Measurements from ENCODE around the gene TTLL8. TPM values are rescaled to one million over a fixed set of nuclear protein-coding genes. Genes with fewer than 3 reads are reported as not detected.

Gene TTLL8
- total RNA-seq, 4 donors from 2014 or later: not detected

DNA sequence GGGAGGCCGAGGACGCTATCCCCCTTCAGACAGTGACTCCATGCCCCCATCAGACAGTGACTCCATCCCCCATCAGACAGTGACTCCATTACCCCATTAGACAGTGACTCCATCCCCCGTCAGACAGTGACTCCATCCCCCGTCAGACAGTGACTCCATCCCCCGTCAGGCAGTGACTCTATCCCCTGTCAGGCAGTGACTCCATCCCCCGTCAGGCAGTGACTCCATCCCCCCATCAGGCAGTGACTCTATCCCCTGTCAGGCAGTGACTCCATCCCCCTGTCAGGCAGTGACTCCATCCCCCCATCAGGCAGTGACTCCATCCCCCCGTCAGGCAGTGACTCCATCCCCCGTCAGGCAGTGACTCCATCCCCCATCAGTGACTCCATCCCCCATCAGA, 9.1 kb upstream of the TTLL8 start:
- Histone ChIP-seq H3K36me3 (no peaks in the 10 kb centered on the region), H3K27me3 (peaks cover 15% of the 10 kb centered on the region), H3K27ac (no peak overlapping the region), H3K4me1 (no peaks in the 10 kb centered on the region), H3K9me3 (no peaks in the 10 kb centered on the region), H3K4me3 (no peak overlapping the region)
- no peak for TF ChIP-seq POLR2A (IDR thresholded peaks at IDR 0.05)
- TF ChIP-seq POLR2AphosphoS5 (IDR thresholded peaks at IDR 0.05): no peak
- TF ChIP-seq EP300 (IDR thresholded peaks at IDR 0.05): no peak
- no peak for TF ChIP-seq CTCF (IDR thresholded peaks at IDR 0.05)
- WGBS: 83% methylated on average over 8 of the region's 8 CpGs
- no peak for DNase-seq (ENCODE audit: low spot score in 2 of 2)

DNA sequence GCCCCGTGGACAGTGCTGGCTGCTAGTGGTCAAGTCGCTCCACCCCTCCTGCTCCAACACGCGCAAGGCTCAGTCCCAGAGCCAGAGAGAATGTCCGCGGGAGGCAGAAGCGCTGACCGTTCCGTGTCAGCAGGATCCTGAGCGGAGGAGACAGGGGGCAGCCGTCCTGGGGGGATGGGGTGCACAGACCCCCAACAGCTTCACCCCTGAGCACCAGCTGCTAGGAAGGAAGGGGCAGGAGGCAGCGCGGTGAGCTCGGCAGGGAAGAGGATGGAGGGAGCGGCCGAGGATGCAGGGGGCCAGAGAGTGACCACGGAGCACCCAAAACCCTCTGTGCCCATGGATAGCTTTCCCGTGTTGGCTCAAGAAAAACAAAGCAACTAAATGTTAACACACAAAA, 6.4 kb upstream of the TTLL8 start:
- Histone ChIP-seq H3K4me1 (peaks cover 3% of the 10 kb centered on the region), H3K9me3 (no peaks in the 10 kb centered on the region), H3K4me3 (no peak overlapping the region), H3K36me3 (no peaks in the 10 kb centered on the region), H3K27me3 (peaks cover 31% of the 10 kb centered on the region), H3K27ac (no peak overlapping the region)
- WGBS: 83% methylated on average over 18 of the region's 18 CpGs
- TF ChIP-seq POLR2A (IDR thresholded peaks at IDR 0.05) (no peak), POLR2AphosphoS5 (IDR thresholded peaks at IDR 0.05) (no peak), EP300 (IDR thresholded peaks at IDR 0.05) (no peak), CTCF (IDR thresholded peaks at IDR 0.05) (no peak)
- no peak for DNase-seq (ENCODE audit: low spot score in 2 of 2)

DNA sequence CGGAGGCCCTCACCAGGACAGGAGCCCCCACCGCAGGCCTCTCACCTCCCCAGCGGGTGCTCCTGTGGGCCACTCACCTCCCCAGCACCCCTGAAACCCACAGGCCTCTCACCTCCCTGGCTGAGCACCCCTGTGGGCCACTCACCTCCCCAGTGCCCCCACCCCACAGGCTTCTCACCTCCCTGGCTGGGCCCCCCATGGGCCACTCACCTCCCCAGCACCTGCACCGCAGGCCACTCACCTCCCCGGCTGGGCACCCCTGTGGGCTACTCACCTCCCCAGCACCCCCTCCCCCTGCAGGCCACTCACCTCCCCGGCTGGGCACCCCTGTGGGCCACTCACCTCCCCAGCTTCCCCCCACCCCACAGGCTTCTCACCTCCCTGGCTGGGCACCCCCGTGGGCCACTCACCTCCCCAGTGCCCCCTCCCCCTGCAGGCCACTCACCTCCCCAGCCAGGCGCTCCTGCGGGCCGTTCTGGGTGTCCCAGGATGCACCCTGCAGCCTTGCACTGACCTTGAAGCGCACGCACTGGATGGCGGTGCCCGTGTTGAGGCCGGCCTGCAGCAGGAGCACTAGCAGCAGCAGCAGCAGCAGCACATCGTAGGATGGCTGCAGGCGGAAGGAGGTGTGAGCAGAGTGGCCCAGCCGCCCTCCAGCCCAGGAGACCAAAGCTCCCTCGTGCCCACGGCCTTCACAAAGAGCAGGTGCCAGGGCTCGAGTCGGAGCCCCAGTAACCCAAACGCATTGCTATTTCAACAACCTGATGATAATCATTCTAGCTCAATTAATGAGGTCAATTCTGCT, 5.7 kb upstream of the TTLL8 start:
- H3K27me3 ChIP-seq: peaks cover 38% of the 10 kb centered on the region

GRCh38 chr22:50062509-50063135, 4.5 kb upstream of the TTLL8 start:
- no peaks in the 10 kb centered on the region for H3K36me3 ChIP-seq
- H3K4me3 ChIP-seq: no peak overlapping the region
- whole genome bisulfite sequencing: 94% methylated on average over 16 of the region's 19 CpGs
- peaks cover 15% of the 10 kb centered on the region for H3K4me1 ChIP-seq
- no peak overlapping the region for H3K27ac ChIP-seq
- H3K27me3 ChIP-seq: peaks cover 49% of the 10 kb centered on the region
- no peaks in the 10 kb centered on the region for H3K9me3 ChIP-seq
- no peak for DNase-seq (ENCODE audit: low spot score in 2 of 2)
- TF ChIP-seq CTCF (IDR thresholded peaks at IDR 0.05) (no peak), EP300 (IDR thresholded peaks at IDR 0.05) (no peak), POLR2AphosphoS5 (IDR thresholded peaks at IDR 0.05) (no peak), POLR2A (IDR thresholded peaks at IDR 0.05) (no peak)

More for the DNA sequence above, 5.7 kb upstream of the TTLL8 start:
- DNase-seq (ENCODE audit: low spot score in 2 of 2): no peak
- Histone ChIP-seq H3K36me3 (no peaks in the 10 kb centered on the region), H3K4me1 (peaks cover 9% of the 10 kb centered on the region), H3K4me3 (no peak overlapping the region), H3K9me3 (no peaks in the 10 kb centered on the region), H3K27ac (no peak overlapping the region)
- 76% methylated on average over 17 of the region's 23 CpGs for WGBS
- TF ChIP-seq CTCF (IDR thresholded peaks at IDR 0.05) (no peak), EP300 (IDR thresholded peaks at IDR 0.05) (no peak), POLR2A (IDR thresholded peaks at IDR 0.05) (no peak), POLR2AphosphoS5 (IDR thresholded peaks at IDR 0.05) (no peak)

DNA sequence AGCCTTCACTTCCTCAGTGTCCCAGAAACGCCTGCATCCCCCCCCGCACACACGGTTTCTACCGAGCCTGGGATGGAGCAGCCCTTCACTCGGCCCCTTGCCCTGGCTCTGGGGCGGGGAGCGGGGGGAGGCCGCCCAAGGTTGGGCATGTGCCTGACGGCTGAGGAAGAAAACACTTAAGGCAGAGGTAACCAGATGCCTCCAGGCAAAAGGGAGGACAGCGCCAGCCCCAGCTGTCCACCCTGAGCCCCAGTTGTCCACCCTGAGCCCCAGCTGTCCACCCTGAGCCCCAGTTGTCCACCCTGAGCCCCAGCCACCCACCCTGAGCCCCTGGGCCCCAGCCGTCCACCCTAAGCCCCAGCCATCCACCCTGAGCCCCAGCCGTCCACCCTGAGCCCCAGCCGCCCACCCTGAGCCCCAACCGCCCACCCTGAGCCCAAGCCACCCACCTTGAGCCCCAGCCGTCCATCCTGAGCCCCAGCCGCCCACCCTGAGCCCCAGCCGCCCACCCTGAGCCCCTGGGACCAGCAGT, 3.8 kb upstream of the TTLL8 start:
- Histone ChIP-seq H3K9me3 (no peaks in the 10 kb centered on the region), H3K27ac (no peak overlapping the region), H3K4me1 (peaks cover 15% of the 10 kb centered on the region), H3K27me3 (peaks cover 50% of the 10 kb centered on the region), H3K4me3 (no peak overlapping the region), H3K36me3 (no peaks in the 10 kb centered on the region)
- no peak for TF ChIP-seq POLR2AphosphoS5 (IDR thresholded peaks at IDR 0.05)
- TF ChIP-seq CTCF (IDR thresholded peaks at IDR 0.05): no peak
- TF ChIP-seq EP300 (IDR thresholded peaks at IDR 0.05): no peak
- no peak for TF ChIP-seq POLR2A (IDR thresholded peaks at IDR 0.05)
- 75% methylated on average over 10 of the region's 17 CpGs for WGBS
- no peak for DNase-seq (ENCODE audit: low spot score in 2 of 2)
